HepG2 (cell line): ENCODE measurements around the gene CCDC183. TPM values are rescaled to one million over a fixed set of nuclear protein-coding genes. Genes with fewer than 3 reads are reported as not detected.

Experiments
- GTF2F1 ChIP-seq: fragments of 150-350 bp; IDR thresholded peaks from 2 replicates; pipeline ENCODE4 v1.6.1; 2014; ENCODE audit warnings: low read length
- KLF16 ChIP-seq, 2 experiments: sonication (generic) in 1 of 2; formaldehyde crosslinking in 1 of 2; IDR thresholded peaks; 2 replicates each; pipeline versions ENCODE4 v1.6.1 to v1.8.0; 2016 to 2023; ENCODE audit warnings: missing genetic modification reagents in 2 of 2, missing compliant biosample characterization in 1 of 2
- KMT2B ChIP-seq: IDR thresholded peaks from 2 replicates; pipeline ENCODE4 v1.6.1; 2016; ENCODE audit warnings: missing genetic modification reagents, missing compliant biosample characterization
- RARG ChIP-seq: sonication (generic); formaldehyde crosslinking; IDR thresholded peaks from 2 replicates; pipeline ENCODE4 v1.4.0; 2020; ENCODE audit warnings: low read depth, mild to moderate bottlenecking, missing genetic modification reagents
- RFX1 ChIP-seq: fragments of 450-650 bp; IDR thresholded peaks from 2 replicates; pipeline ENCODE4 v1.6.1; 2017
- RFX5 ChIP-seq: IDR thresholded peaks from 2 replicates; pipeline ENCODE4 v1.6.1; 2011; ENCODE audit warnings: low read depth, low read length, improper control_type of control experiment
- SIN3B ChIP-seq: fragments of 150-350 bp; IDR thresholded peaks from 2 replicates; pipeline ENCODE4 v1.6.1; 2014; ENCODE audit warnings: low read length
- SP140L ChIP-seq: sonication (generic); formaldehyde crosslinking; IDR thresholded peaks from 2 replicates; pipeline ENCODE4 v1.4.0; 2020; ENCODE audit warnings: missing genetic modification reagents, borderline replicate concordance
- SRY ChIP-seq: sonication (generic); formaldehyde crosslinking; IDR thresholded peaks from 2 replicates; pipeline ENCODE4 v1.8.0; 2022; ENCODE audit warnings: mild to moderate bottlenecking, missing genetic modification reagents
- U2AF1 ChIP-seq: fragments of 200-400 bp; formaldehyde crosslinking; optimal IDR thresholded peaks from 2 replicates; pipeline ENCODE3; 2017; ENCODE audit warnings: mild to moderate bottlenecking, low read depth, low read length
- YEATS4 ChIP-seq: sonication (generic); formaldehyde crosslinking; IDR thresholded peaks from 2 replicates; pipeline ENCODE4 v1.4.0; 2020; ENCODE audit warnings: missing genetic modification reagents, borderline replicate concordance
- ZNF570 ChIP-seq: sonication (generic); formaldehyde crosslinking; IDR thresholded peaks from 2 replicates; pipeline ENCODE4 v1.4.0; 2020; ENCODE audit warnings: mild to moderate bottlenecking, missing genetic modification reagents, borderline replicate concordance
- ZNF703 ChIP-seq: sonication (generic); formaldehyde crosslinking; IDR thresholded peaks from 2 replicates; pipeline ENCODE4 v1.5.1; 2020; ENCODE audit warnings: missing genetic modification reagents, mild to moderate bottlenecking, moderate library complexity, borderline replicate concordance
- ZNF816 ChIP-seq: sonication (generic); formaldehyde crosslinking; IDR thresholded peaks from 2 replicates; pipeline ENCODE4 v1.8.0; 2022; ENCODE audit warnings: missing genetic modification reagents, mild to moderate bottlenecking, borderline replicate concordance
- polyA plus RNA-seq, 8 experiments: library from polyadenylated mRNA; depleted of rRNA in 3 of 8; stranded (reverse) in 7 of 8; unstranded in 1 of 8; fragments of >200 nt; fragmentation: Illumina TruSeq in 4 of 8; extraction: Trizol in 4 of 8; gene quantifications; 2 replicates each; pipeline versions ENCODE4 v1.2.1 to v1.2.3, GENCODE V29; 2011 to 2016; ENCODE audit warnings: low read depth in 4 of 8, missing spikeins in 1 of 8, mixed read lengths in 1 of 8; ENCODE audit not compliant: insufficient read depth in 1 of 8
- total RNA-seq, 5 experiments: library from RNA; depleted of rRNA; stranded (reverse); fragments of >200 nt; fragmentation: Illumina TruSeq; extraction: Trizol; gene quantifications; 2 replicates each; pipeline ENCODE4 v1.2.3, GENCODE V29; 2016; ENCODE audit warnings: low read depth in 1 of 5
- TF ChIP-seq, protein P1 (sequence below): sonication (generic); formaldehyde crosslinking; conservative IDR thresholded peaks from 2 replicates; pipeline ENCODE4 v1.8.1; 2023; ENCODE audit warnings: missing genetic modification reagents
- TF ChIP-seq, protein P2 (sequence below): sonication (generic); formaldehyde crosslinking; IDR thresholded peaks from 2 replicates; pipeline ENCODE4 v1.5.0; 2020; ENCODE audit warnings: mild to moderate bottlenecking, missing genetic modification reagents
- TF ChIP-seq, protein P3 (sequence below): sonication (generic); formaldehyde crosslinking; IDR thresholded peaks from 2 replicates; pipeline ENCODE4 v1.4.0; 2020; ENCODE audit warnings: missing genetic modification reagents, borderline replicate concordance
- TF ChIP-seq, protein P4 (sequence below): IDR thresholded peaks from 2 replicates; pipeline ENCODE4 v1.6.1; 2016; ENCODE audit warnings: missing compliant biosample characterization, missing genetic modification reagents, borderline replicate concordance
- TF ChIP-seq, protein P5 (sequence below): sonication (generic); formaldehyde crosslinking; IDR thresholded peaks from 2 replicates; pipeline ENCODE4 v1.8.0; 2022; ENCODE audit warnings: mild to moderate bottlenecking, missing genetic modification reagents, moderate library complexity
- TF ChIP-seq, protein P6 (sequence below): sonication (generic); formaldehyde crosslinking; IDR thresholded peaks from 2 replicates; pipeline ENCODE4 v1.8.1; 2023; ENCODE audit warnings: mild to moderate bottlenecking, missing genetic modification reagents

CCDC183 gene
- total and polyA plus RNA-seq, 2 of the 13 experiments (the other 11 are each of a cell fraction or from before 2014, with no cell fraction given), result 5.0 to 66.4 TPM

DNA sequence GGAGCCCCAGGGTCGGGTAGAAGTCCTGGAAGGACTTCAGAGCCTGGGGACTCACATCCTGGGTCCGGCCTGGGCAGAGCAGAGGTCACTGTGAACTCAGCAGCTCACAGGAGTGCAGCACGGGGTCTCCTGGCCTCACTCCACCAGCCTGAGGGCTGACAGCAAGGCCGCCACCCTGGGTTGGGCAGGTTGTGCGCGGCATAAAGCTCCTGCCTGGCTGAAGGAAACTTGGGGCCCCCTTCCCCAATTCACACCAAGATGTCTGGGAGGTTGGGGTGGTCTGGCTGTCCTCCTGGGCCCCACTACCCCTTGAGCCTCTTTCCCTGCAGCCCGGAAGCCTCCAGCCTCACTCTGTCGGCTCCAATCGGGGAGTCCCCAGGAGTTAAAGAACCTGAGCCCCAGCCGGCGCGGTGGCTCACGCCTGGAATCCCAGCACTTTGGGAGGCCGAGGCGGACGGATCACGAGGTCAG lies 33.9 kb upstream of the CCDC183 start (continued):
- TF ChIP-seq, protein P1, sequence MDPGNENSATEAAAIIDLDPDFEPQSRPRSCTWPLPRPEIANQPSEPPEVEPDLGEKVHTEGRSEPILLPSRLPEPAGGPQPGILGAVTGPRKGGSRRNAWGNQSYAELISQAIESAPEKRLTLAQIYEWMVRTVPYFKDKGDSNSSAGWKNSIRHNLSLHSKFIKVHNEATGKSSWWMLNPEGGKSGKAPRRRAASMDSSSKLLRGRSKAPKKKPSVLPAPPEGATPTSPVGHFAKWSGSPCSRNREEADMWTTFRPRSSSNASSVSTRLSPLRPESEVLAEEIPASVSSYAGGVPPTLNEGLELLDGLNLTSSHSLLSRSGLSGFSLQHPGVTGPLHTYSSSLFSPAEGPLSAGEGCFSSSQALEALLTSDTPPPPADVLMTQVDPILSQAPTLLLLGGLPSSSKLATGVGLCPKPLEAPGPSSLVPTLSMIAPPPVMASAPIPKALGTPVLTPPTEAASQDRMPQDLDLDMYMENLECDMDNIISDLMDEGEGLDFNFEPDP (CRISPR knock-in tag), result no peak
- TF ChIP-seq RFX5, result no peak
- TF ChIP-seq, protein P2, sequence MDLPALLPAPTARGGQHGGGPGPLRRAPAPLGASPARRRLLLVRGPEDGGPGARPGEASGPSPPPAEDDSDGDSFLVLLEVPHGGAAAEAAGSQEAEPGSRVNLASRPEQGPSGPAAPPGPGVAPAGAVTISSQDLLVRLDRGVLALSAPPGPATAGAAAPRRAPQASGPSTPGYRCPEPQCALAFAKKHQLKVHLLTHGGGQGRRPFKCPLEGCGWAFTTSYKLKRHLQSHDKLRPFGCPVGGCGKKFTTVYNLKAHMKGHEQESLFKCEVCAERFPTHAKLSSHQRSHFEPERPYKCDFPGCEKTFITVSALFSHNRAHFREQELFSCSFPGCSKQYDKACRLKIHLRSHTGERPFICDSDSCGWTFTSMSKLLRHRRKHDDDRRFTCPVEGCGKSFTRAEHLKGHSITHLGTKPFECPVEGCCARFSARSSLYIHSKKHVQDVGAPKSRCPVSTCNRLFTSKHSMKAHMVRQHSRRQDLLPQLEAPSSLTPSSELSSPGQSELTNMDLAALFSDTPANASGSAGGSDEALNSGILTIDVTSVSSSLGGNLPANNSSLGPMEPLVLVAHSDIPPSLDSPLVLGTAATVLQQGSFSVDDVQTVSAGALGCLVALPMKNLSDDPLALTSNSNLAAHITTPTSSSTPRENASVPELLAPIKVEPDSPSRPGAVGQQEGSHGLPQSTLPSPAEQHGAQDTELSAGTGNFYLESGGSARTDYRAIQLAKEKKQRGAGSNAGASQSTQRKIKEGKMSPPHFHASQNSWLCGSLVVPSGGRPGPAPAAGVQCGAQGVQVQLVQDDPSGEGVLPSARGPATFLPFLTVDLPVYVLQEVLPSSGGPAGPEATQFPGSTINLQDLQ, result peak; percentile 98; the same call in 1 of the 2 replicates
- TF ChIP-seq ZNF703 (CRISPR knock-in tag), result no peak
- no peak for TF ChIP-seq SRY
- TF ChIP-seq, protein P3, sequence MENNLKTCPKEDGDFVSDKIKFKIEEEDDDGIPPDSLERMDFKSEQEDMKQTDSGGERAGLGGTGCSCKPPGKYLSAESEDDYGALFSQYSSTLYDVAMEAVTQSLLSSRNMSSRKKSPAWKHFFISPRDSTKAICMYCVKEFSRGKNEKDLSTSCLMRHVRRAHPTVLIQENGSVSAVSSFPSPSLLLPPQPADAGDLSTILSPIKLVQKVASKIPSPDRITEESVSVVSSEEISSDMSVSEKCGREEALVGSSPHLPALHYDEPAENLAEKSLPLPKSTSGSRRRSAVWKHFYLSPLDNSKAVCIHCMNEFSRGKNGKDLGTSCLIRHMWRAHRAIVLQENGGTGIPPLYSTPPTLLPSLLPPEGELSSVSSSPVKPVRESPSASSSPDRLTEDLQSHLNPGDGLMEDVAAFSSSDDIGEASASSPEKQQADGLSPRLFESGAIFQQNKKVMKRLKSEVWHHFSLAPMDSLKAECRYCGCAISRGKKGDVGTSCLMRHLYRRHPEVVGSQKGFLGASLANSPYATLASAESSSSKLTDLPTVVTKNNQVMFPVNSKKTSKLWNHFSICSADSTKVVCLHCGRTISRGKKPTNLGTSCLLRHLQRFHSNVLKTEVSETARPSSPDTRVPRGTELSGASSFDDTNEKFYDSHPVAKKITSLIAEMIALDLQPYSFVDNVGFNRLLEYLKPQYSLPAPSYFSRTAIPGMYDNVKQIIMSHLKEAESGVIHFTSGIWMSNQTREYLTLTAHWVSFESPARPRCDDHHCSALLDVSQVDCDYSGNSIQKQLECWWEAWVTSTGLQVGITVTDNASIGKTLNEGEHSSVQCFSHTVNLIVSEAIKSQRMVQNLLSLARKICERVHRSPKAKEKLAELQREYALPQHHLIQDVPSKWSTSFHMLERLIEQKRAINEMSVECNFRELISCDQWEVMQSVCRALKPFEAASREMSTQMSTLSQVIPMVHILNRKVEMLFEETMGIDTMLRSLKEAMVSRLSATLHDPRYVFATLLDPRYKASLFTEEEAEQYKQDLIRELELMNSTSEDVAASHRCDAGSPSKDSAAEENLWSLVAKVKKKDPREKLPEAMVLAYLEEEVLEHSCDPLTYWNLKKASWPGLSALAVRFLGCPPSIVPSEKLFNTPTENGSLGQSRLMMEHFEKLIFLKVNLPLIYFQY (CRISPR knock-in tag), result no peak
- TF ChIP-seq, protein P4, sequence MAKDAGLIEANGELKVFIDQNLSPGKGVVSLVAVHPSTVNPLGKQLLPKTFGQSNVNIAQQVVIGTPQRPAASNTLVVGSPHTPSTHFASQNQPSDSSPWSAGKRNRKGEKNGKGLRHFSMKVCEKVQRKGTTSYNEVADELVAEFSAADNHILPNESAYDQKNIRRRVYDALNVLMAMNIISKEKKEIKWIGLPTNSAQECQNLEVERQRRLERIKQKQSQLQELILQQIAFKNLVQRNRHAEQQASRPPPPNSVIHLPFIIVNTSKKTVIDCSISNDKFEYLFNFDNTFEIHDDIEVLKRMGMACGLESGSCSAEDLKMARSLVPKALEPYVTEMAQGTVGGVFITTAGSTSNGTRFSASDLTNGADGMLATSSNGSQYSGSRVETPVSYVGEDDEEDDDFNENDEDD, result no peak
- TF ChIP-seq SP140L (CRISPR knock-in tag), result no peak
- no peak for TF ChIP-seq U2AF1
- TF ChIP-seq YEATS4 (CRISPR knock-in tag), result no peak
- TF ChIP-seq, protein P5, sequence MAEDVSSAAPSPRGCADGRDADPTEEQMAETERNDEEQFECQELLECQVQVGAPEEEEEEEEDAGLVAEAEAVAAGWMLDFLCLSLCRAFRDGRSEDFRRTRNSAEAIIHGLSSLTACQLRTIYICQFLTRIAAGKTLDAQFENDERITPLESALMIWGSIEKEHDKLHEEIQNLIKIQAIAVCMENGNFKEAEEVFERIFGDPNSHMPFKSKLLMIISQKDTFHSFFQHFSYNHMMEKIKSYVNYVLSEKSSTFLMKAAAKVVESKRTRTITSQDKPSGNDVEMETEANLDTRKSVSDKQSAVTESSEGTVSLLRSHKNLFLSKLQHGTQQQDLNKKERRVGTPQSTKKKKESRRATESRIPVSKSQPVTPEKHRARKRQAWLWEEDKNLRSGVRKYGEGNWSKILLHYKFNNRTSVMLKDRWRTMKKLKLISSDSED (CRISPR knock-in tag), result no peak
- no peak for TF ChIP-seq SIN3B
- no peak for TF ChIP-seq RFX1
- TF ChIP-seq, protein P6, sequence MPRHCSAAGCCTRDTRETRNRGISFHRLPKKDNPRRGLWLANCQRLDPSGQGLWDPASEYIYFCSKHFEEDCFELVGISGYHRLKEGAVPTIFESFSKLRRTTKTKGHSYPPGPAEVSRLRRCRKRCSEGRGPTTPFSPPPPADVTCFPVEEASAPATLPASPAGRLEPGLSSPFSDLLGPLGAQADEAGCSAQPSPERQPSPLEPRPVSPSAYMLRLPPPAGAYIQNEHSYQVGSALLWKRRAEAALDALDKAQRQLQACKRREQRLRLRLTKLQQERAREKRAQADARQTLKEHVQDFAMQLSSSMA, result no peak
- no peak for TF ChIP-seq RARG (CRISPR knock-in tag)
- no peak for TF ChIP-seq ZNF570 (CRISPR knock-in tag)
- 0 out of 2 replicates have a peak, but pooled peaks have one; percentile 29 for TF ChIP-seq ZNF816
- TF ChIP-seq KMT2B, result no peak
- no peak for TF ChIP-seq GTF2F1
- TF ChIP-seq KLF16 (CRISPR knock-in tag; IDR thresholded peaks at IDR 0.05), result no peak
